MCF 10A (cell line): ENCODE results near the gene ANKRD44. TPM values are rescaled to one million over a fixed set of nuclear protein-coding genes. Genes with fewer than 3 reads are reported as not detected.

ENCODE experiments used
- BruUV-seq: library from RNA; stranded (reverse); fragments of 400-500 nt; replicated peaks from 2 replicates; lab custom pipeline; 2021; lab: Mats Ljungman, UMichigan
- CTCF ChIA-PET: fragments of 300-600 bp; sonication (Branson Sonifier 250); formaldehyde crosslinking; extraction: SDS; loops from one replicate; lab custom pipeline; 2021; ENCODE audit warnings: antibody characterized with exemption, inconsistent platforms; lab: Yijun Ruan, JAX
- POLR2A ChIA-PET: fragments of 300-600, 350-650 bp; sonication (Branson Sonifier 250); formaldehyde crosslinking; extraction: SDS; loops from one replicate; lab custom pipeline; 2020; ENCODE audit warnings: antibody characterized with exemption, inconsistent platforms; lab: Yijun Ruan, JAX
- DNase-seq: peaks from one replicate; pipeline ENCODE4 v3.0.0-alpha.2; 2018; ENCODE audit not compliant: unreplicated experiment
- H3K27ac Mint-ChIP-seq: one replicate; pipeline ENCODE4 v1.8.0; 2022; ENCODE audit warnings: mild to moderate bottlenecking, low read depth, mixed read lengths; ENCODE audit not compliant: unreplicated experiment
- H3K27me3 Mint-ChIP-seq: one replicate; pipeline ENCODE4 v1.8.0; 2022; ENCODE audit warnings: mixed read lengths; ENCODE audit not compliant: insufficient read depth, unreplicated experiment
- H3K36me3 Mint-ChIP-seq: one replicate; pipeline ENCODE4 v1.8.0; 2022; ENCODE audit warnings: mild to moderate bottlenecking, moderate library complexity, mixed read lengths; ENCODE audit not compliant: insufficient read depth, unreplicated experiment
- H3K4me1 Mint-ChIP-seq: one replicate; pipeline ENCODE4 v1.8.0; 2022; ENCODE audit warnings: mixed read lengths; ENCODE audit not compliant: insufficient read depth, unreplicated experiment
- H3K4me3 Mint-ChIP-seq: one replicate; pipeline ENCODE4 v1.8.0; 2022; ENCODE audit warnings: mild to moderate bottlenecking, moderate library complexity, mixed read lengths; ENCODE audit not compliant: unreplicated experiment
- H3K9me3 Mint-ChIP-seq: one replicate; pipeline ENCODE4 v1.8.0; 2022; ENCODE audit warnings: mixed read lengths; ENCODE audit not compliant: unreplicated experiment
- intact Hi-C: fragments of 100-400 bp; cut with micrococcal nuclease; formaldehyde crosslinking; loops from 2 replicates; pipeline ENCODE4 v1.14.1; 2022
- total RNA-seq: library from RNA; stranded (reverse); gene quantifications from 2 replicates; pipeline ENCODE4 v1.2.3, GENCODE V29; 2022
- TF ChIP-seq, protein P1 (sequence below): fragments of 200-600 bp; IDR thresholded peaks from one replicate; pipeline ENCODE4 v1.8.0; 2022; ENCODE audit warnings: antibody characterized with exemption, mild to moderate bottlenecking; ENCODE audit not compliant: unreplicated experiment

ANKRD44 gene
- total RNA-seq, 1 experiment from 2014 or later: 6.9 TPM

DNA sequence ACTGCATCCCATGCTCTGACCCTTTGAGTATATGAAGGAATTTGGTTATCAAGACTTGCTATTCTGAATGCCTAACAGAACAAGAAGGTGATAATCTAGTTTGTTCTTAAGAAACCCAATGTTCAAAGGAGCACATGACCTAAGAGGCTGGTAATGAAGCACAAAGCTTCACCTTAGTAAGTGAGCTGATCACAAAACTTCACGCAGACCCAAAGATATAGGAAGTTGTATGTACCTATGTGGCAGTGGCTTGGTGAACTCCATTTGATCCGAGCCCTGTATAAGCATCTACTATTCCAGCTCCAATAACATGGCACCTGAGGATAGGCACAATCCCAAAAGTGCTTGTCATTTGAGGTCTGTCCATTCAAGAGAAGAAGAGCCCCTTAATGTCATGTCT is 78.6 kb downstream of the ANKRD44 start:
- intact Hi-C loops: no loop called here
- H3K27ac Mint-ChIP-seq: no peak overlapping the region
- no peaks in the 10 kb centered on the region for H3K9me3 Mint-ChIP-seq
- H3K4me1 Mint-ChIP-seq: peaks cover 9% of the 10 kb centered on the region
- ChIA-PET CTCF (interaction anchor here (0.8 kb wide), 1 partner anchor 189 kb away, joined by 4 read pairs; no protein-coding TSS in a partner anchor), POLR2A (interaction anchor here (0.6 kb wide), 1 partner anchor 268 kb away, joined by 3 read pairs; the partner anchor contains the start of gene HSPD1)
- H3K4me3 Mint-ChIP-seq: no peak overlapping the region
- DNase-seq: no peak
- no TSS peak for BruUV-seq
- H3K36me3 Mint-ChIP-seq: no peaks in the 10 kb centered on the region
- no peaks in the 10 kb centered on the region for H3K27me3 Mint-ChIP-seq
- TF ChIP-seq, protein P1, sequence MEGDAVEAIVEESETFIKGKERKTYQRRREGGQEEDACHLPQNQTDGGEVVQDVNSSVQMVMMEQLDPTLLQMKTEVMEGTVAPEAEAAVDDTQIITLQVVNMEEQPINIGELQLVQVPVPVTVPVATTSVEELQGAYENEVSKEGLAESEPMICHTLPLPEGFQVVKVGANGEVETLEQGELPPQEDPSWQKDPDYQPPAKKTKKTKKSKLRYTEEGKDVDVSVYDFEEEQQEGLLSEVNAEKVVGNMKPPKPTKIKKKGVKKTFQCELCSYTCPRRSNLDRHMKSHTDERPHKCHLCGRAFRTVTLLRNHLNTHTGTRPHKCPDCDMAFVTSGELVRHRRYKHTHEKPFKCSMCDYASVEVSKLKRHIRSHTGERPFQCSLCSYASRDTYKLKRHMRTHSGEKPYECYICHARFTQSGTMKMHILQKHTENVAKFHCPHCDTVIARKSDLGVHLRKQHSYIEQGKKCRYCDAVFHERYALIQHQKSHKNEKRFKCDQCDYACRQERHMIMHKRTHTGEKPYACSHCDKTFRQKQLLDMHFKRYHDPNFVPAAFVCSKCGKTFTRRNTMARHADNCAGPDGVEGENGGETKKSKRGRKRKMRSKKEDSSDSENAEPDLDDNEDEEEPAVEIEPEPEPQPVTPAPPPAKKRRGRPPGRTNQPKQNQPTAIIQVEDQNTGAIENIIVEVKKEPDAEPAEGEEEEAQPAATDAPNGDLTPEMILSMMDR: no peak

DNA sequence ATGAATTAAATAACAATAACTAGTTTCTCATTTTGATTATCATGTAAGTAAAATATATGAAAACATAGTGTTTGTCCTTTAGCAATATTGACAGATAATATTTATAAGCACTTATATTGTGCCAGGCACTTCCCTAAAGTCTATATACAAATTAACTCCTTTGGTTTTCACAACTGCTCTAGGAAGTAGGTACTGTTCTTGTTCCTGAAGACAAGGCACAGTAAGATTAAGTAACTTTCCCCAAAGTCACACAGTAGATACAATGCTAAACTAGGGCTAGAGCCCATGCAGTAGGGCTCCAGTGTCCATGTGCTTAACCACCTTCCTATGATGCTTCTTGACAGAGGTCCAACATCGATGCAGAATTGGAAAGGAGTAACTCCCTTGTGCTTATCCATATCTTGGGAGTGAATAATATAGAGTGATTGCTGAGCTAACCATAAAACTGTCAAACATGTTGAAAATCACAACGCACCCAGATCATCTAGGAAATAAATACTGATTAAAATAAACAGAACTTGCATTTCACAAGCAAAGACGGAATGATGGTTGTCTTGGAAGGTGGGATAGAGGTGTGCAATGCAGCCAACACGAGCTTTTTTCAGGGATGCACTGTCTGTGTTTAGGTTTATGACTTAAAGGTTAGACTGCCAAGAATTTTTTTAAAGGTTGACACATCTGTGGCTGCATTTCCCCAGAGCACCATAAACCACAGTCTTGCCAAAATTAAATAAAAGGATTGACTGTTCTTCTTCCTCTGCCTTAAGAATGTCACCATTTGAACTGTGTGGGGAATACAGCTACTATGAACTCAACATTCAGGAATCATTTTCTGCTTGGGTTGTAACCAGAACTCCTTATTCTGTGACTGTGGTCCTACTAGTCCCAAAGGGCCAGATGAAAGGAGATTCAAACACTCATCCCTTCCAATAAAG is 80.8 kb downstream of the ANKRD44 start:
- Mint-ChIP-seq H3K27ac (no peak overlapping the region), H3K4me1 (peaks cover 9% of the 10 kb centered on the region), H3K27me3 (no peaks in the 10 kb centered on the region), H3K4me3 (no peak overlapping the region), H3K36me3 (no peaks in the 10 kb centered on the region), H3K9me3 (no peaks in the 10 kb centered on the region)
- no TSS peak for BruUV-seq
- TF ChIP-seq, protein P1: no peak
- intact Hi-C loops: no loop called here
- CTCF ChIA-PET: interaction anchor here (0.6 kb wide), 1 partner anchor 633 kb away, joined by 6 read pairs; no protein-coding TSS in a partner anchor
- POLR2A ChIA-PET: interaction anchor here (0.9 kb wide), 1 partner anchor 77 kb away, joined by 3 read pairs; no protein-coding TSS in a partner anchor
- no peak for DNase-seq

DNA sequence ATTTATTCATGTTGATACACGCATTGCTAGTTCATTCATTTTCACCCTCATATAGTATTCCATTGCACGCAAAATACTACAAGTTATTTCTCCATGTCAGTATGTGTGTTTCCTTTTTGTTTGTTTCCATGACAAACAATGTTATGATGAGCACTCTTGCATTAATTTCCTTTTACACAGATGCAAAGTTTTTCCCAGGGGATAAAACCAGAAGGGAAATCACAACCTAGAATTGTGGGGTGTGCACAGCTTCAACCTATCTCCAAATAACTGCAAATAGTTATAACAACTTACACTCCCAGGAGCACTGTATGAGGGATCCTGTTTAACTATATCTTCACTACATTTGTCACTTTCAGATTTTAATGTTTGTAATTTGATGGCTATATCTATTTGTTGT is 87.1 kb downstream of the ANKRD44 start:
- BruUV-seq: no TSS peak
- Mint-ChIP-seq H3K4me3 (no peak overlapping the region), H3K4me1 (no peaks in the 10 kb centered on the region), H3K36me3 (no peaks in the 10 kb centered on the region), H3K27ac (no peak overlapping the region), H3K9me3 (no peaks in the 10 kb centered on the region), H3K27me3 (no peaks in the 10 kb centered on the region)
- TF ChIP-seq, protein P1: no peak
- POLR2A ChIA-PET: no interaction called here
- CTCF ChIA-PET: no interaction called here
- intact Hi-C loops: no loop called here
- DNase-seq: no peak

DNA sequence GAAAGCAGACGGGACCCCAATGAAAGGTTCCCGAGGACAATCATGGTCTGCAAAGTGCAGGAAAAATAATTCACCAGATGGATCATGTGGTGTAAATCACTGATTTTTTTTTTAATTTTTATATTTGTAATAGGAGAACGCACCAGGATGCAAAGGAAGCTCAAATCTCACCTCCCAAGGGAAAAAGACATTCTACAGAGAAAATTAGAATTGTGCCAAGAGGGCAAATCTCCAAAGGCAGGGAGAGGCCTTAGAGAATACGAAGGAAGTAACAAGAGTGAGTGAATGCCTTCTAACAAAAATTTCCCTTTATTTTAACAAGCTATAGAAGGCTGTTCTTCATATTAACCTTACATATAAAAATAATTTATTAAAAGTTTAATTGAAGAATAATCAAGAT is 90.9 kb downstream of the ANKRD44 start:
- ChIA-PET CTCF (interaction anchor here (0.6 to 0.7 kb wide), 2 partner anchors 8 to 78 kb away, joined by 3 to 4 read pairs; no protein-coding TSS in a partner anchor), POLR2A (no interaction called here)
- no peak overlapping the region for H3K4me3 Mint-ChIP-seq
- intact Hi-C loops: no loop called here
- no TSS peak for BruUV-seq
- no peaks in the 10 kb centered on the region for H3K36me3 Mint-ChIP-seq
- H3K4me1 Mint-ChIP-seq: no peaks in the 10 kb centered on the region
- TF ChIP-seq, protein P1: no peak
- DNase-seq: no peak
- H3K9me3 Mint-ChIP-seq: no peaks in the 10 kb centered on the region
- no peaks in the 10 kb centered on the region for H3K27me3 Mint-ChIP-seq
- no peak overlapping the region for H3K27ac Mint-ChIP-seq
